Epidermal melanocyte (primary cell): Measurements from ENCODE around the gene PTX4.

Source experiments
- DNase-seq: peaks from one replicate; pipeline ENCODE4 v3.0.0; 2011; ENCODE audit warnings: low spot score; ENCODE audit not compliant: insufficient read length

Gene PTX4

DNA sequence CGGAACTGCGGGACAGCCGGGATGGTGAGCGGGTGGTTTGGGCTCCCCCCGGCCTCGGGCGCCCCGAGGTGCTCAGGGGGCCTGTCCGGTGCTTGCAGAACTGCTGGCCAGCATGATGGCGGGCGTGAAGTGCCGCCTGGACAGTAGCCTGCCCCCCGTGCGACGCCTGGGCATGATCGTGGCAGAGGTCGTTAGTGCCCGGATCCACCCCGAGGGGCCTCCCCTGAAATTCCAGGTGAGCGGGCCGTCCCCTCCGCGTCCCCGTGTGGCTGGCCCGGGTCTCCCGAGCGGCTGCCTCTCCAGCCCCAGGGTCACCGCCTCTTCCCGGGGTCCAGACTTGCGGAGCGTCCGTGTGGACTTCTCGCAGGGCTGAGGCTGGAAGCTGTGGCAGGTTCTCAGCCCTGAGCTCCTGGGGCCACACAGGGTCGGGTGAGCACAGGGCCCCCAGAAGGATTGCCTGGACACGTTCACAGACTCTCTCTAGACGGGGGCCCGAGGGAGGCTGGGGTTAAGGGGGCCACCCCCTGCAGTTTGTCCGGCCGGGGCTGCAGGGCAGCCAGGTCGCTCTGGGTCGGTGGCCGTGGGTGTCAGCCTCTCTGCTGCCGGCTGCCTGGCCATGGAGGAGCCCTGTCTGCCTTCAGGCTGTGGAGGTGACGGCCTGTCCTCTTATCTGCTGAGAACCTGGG is 11.9 kb upstream of the PTX4 start:
- DNase-seq = no peak

DNA sequence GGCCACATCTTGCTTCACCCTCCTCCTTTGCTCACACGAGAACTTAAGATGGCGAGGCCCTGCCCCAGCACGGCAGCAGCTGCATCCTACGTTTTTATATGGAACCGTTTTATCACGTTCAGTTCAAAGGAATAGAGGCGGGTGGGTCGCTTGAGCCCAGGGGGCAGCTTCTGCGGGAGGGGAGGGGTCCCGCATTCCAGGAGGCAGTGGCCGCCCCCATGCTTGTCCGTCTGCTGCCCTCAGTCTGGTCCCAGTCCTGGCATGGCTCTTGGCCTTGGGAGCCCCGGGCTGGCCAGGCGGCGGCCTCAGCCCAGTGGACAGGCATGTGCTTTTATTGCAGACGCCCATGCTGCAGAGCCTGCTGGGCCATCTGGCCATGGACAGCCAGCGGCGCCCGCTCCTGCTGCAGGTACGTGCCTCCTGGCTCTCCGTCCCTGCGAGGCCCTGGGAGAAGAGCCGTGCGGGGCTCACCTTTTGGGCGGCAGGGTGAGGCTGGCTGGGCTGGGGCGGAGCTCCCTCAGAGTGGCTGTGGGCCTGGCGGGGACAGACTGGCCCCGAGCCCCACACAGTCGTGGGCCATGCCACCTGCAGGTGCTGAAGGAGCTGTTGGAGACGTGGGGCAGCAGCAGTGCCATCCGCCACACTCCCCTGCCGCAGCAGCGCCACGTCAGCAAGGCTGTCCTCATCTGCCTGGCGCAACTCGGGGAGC is 11.2 kb upstream of the PTX4 start:
- DNase-seq = no peak

DNA sequence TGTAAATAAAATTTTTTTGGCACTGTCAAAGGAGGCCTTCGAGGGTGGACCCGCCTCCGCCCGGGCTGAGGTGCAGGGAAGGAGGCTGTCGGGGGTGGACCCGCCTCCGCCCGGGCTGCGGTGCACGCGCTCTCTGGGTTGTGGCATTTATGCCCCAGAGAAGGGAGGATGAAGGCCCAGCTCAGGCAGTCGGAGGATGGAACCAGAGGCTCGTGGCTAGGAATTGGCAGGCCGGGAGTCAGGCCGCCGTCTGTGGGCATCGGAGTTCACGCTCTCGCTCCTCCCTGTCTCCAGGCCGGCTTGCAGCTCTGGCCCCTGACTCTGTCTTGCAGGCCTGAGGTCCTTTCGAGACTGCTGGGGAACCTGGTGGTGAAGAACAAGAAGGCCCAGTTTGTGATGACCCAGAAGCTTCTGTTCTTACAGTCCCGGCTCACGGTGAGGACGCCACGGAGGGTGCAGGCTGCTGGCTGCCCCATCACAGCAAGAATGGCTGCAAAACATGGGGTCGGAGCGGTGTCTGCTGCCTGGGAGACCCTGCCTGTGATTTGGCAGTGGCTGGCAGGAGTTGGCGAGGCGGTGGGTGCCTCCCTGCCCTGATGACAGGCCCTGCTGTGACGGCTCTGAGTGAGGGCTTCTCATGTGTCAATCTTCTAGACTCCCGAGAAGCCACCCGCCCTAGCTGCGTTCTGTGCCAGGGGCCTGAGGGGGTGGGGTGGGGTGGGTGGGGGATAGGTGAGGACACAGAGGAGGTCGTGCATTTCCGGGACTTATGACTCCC is 10.3 kb upstream of the PTX4 start:
- no peak for DNase-seq

- no peak for DNase-seq
Observed at GRCh38 chr16:1497014-1497598, 8.4 kb upstream of the PTX4 start.

GRCh38 chr16:1496464-1496863 is 7.7 kb upstream of the PTX4 start:
- DNase-seq = no peak

DNA sequence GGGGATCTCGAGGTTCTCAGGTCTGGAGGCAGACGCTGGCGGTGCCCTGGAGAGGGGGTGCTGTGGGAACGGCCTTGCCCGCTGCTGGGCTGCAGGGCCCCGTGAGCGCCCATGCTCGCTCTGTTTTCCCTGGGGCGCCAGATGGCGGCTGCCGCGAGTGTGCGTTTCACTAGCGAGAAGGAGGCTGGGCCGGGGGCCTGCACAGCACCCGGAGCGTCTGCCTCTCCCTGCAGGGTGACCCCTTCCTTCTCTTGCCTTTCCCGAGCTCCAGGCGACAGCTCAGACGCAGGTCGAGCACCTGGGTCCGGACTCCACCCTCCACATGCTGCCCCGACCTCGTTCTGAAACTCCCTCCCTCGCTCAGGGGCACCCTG is 7.1 kb upstream of the PTX4 start:
- DNase-seq = no peak

- no peak for DNase-seq
Observed at GRCh38 chr16:1495211-1495888, 6.6 kb upstream of the PTX4 start.

- DNase-seq = no peak
Observed at GRCh38 chr16:1494711-1495110, 6.0 kb upstream of the PTX4 start.

DNA sequence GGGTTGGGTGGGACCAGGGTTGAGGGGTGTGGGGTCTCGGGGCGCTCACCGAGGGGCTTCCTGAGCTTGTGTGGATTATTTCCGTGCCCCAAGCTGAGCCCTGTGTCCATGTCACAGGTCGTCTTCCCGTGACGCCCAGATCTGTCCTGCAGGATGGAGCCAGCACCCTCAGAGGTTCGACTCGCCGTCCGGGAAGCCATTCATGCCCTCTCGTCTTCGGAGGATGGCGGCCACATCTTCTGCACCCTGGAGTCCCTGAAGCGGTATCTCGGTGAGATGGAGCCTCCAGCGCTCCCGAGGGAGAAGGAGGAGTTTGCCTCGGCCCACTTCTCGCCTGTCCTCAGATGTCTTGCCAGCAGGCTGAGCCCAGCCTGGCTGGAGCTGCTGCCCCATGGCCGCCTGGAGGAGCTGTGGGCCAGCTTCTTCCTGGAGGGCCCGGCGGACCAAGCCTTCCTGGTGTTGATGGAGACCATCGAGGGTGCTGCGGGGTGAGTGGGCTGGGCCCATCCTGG is 5.4 kb upstream of the PTX4 start:
- peak; percentile 88 for DNase-seq

- DNase-seq = no peak
Observed at GRCh38 chr16:1493746-1494094, 5.0 kb upstream of the PTX4 start.

DNA sequence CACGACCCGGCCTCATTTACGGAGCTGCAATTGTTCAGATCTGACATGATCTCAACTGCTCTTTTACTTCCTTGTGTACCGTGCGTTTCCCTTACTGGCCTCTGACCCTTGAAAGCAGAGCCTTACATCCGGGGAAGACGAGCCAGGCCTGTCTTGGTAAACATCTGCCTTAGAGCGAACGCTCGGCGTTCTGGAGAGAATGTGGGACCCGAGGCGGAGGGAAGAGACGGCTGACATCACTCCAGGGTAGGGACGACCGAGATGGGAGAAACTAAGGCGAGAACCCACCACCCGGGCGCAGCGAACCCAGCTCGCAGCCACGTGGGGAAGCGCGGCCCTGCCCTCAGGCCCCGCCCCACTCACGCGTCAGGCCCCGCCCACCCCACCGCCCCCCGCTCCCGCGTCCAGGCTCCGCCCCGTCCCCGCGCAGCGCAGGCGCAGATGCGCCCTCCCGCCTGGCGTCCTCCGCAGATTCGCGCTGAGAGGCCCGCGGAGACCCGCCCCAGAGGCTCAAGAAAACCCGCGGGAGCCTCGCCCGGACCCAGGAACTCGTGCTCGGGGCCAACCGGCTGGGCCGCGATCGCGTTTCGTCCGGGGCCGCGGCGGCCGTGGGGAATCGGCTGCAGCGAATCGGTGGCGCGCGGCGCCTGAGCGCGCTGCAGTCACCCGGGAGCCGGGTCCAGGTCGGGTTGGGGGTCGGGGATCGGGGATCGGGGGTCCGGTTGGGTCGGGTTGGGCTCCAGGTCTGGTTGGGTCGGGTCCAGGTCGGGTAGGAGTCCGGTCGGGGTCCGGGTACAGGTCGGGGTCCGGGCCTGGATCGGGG is 4.4 kb upstream of the PTX4 start, which contains the start of gene TELO2:
TELO2 (plus strand) TSS at position 438 of the 823 bp plus-strand sequence. CDS start 922 bp downstream, outside the sequence.
- peak; percentile 92 for DNase-seq

- DNase-seq = no peak
Observed at GRCh38 chr16:1492082-1492922, 3.6 kb upstream of the PTX4 start.

GRCh38 chr16:1491327-1491726 is 2.6 kb upstream of the PTX4 start:
- DNase-seq = no peak

- no peak for DNase-seq
Observed at GRCh38 chr16:1489077-1489476, 333 bp upstream of the PTX4 start.

DNA sequence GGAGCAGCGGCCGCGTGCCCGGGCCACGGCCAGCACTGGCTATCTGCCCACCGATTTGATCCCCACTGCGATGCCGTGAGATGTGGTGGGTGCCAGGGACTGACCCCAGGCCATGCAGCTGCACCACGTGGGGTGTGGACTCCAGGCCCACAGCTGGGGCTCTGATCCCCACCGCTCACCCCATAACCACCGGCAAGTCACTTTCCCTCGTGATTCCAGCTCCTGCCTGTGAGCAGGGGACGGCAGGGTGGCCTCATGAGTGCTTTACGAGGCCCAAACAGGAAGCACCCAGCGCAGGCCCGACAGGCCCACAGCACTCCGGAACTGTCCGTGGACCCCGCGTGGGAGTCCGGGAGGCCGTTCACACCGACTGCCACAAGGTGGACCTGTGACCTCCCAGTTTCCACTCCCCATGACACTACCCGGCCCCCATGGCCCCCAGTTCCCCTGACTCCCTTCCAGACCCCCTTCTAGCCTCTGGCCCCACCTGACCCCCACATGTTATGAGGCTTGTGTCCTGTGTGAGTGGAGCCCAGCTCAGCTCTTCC is 616 bp downstream of the PTX4 start:
- DNase-seq = no peak

DNA sequence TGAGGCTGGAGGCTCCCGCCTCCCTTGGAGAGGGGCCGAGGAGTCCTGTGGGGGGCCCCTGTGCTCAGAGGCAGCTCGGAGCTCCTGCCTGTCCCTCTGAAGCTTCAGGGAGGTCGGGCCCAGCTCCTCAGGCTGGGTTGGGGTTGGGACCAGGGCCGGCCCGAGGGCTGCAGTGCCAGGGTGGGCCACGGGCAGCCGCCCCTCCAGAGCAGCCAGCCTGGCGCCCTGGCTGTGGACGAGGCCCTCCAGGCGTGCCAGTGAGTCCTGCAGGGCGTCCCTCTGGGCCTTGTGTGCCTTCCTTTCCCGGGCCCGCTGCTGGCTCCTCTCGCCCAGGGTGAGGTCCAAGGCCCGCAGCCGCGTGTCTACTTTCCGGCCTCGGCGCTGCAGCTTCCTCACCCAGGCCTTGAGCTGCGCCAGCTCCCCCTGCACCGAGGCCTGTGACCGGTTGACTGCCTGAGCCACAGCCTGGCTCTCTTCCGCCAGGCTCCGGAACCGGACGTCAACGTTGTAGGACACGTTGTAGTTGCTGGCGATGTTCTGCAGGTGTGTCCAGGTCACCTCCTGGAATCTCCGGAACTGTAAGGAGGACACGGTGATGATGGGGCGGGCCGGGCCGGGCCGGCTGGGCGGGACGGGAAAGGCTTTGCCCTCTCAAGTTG is 1.2 kb downstream of the PTX4 start:
- no peak for DNase-seq

- no peak for DNase-seq
Observed at GRCh38 chr16:1486551-1487390, 2.0 kb downstream of the PTX4 start.
